Smooth muscle cell (in vitro differentiated cells): ENCODE measurements around the gene ZNF648. TPM values are rescaled to one million over a fixed set of nuclear protein-coding genes. Genes with fewer than 3 reads are reported as not detected.
"Not testable (repeated sequence)": the region's sequence is repeated elsewhere in the genome, so short reads cannot be mapped to it uniquely, and the experiment has no call there.

ENCODE experiments used
- DNase-seq: peaks from one replicate; lab custom pipeline; 2025; ENCODE audit not compliant: unreplicated experiment; lab: John Stamatoyannopoulos, UW
- H2AFZ ChIP-seq: fragments of 200-600 bp; sonication (generic); 2 replicates; pipeline ENCODE4 v1.6.0; 2016; ENCODE audit warnings: antibody characterized with exemption, low read depth, mild to moderate bottlenecking
- H3F3A ChIP-seq: fragments of 200-600 bp; sonication (generic); 2 replicates; pipeline ENCODE4 v1.6.0; 2017; ENCODE audit warnings: antibody characterized with exemption, low read depth
- H3K27ac ChIP-seq: fragments of 200-600 bp; sonication (generic); 2 replicates; pipeline ENCODE4 v1.5.1; 2016; ENCODE audit warnings: low read depth, mild to moderate bottlenecking
- H3K27me3 ChIP-seq: fragments of 200-600 bp; sonication (generic); 2 replicates; pipeline ENCODE4 v1.6.1; 2016; ENCODE audit warnings: low read depth, mild to moderate bottlenecking
- H3K36me3 ChIP-seq: fragments of 200-600 bp; sonication (generic); 2 replicates; pipeline ENCODE4 v1.5.1; 2016; ENCODE audit warnings: low read depth
- H3K4me1 ChIP-seq: fragments of 200-600 bp; sonication (generic); 2 replicates; pipeline ENCODE4 v1.5.1; 2016; ENCODE audit warnings: low read depth
- H3K4me2 ChIP-seq: fragments of 200-600 bp; sonication (generic); 2 replicates; pipeline ENCODE4 v1.6.0; 2016; ENCODE audit warnings: mild to moderate bottlenecking
- H3K4me3 ChIP-seq: fragments of 200-600 bp; sonication (generic); 2 replicates; pipeline ENCODE4 v1.5.1; 2016; ENCODE audit warnings: mild to moderate bottlenecking
- H3K79me2 ChIP-seq: fragments of 200-600 bp; sonication (generic); 2 replicates; pipeline ENCODE4 v1.6.0; 2016; ENCODE audit warnings: low read depth, mild to moderate bottlenecking
- H3K9ac ChIP-seq: fragments of 200-600 bp; sonication (generic); 2 replicates; pipeline ENCODE4 v1.6.0; 2016; ENCODE audit warnings: low read depth
- H3K9me3 ChIP-seq: fragments of 200-600 bp; sonication (generic); replicated peaks from 2 replicates; pipeline ENCODE4 v1.5.1; 2016; ENCODE audit warnings: low read depth
- H4K20me1 ChIP-seq: fragments of 200-600 bp; sonication (generic); 2 replicates; pipeline ENCODE4 v1.6.0; 2016; ENCODE audit warnings: low read depth
- WGBS: methylation state at CpG from one replicate; pipeline ENCODE4 v1.1.7; 2016; ENCODE audit warnings: low lambda C conversion rate; 5-methylcytosine and 5-hydroxymethylcytosine counted together
- polyA plus RNA-seq: library from polyadenylated mRNA; unstranded; fragments of >200 nt; fragmentation: Nextera tagmentation; extraction: Ambion mirVana; gene quantifications from 2 replicates; pipeline ENCODE4 v1.2.1, GENCODE V29; 2016
- total RNA-seq: library from RNA; depleted of rRNA; stranded (reverse); fragments of >200 nt; gene quantifications from 2 replicates; pipeline ENCODE4 v1.2.3, GENCODE V29; 2014
- TF ChIP-seq, protein P1 (sequence below): fragments of 200-600 bp; sonication (generic); IDR thresholded peaks from 2 replicates; pipeline ENCODE4 v1.5.1; 2017; ENCODE audit warnings: borderline replicate concordance, mild to moderate bottlenecking, antibody characterized with exemption; ENCODE audit not compliant: insufficient read depth, poor library complexity, severe bottlenecking

ZNF648 gene
- total and polyA plus RNA-seq, 2 experiments from 2014 or later = not detected

GRCh38 chr1:182095946-182096345 lies 34.4 kb upstream of the ZNF648 start:
- Histone ChIP-seq H3K9me3 (peaks cover 3% of the 10 kb centered on the region), H3K79me2 (no peaks in the 10 kb centered on the region), H3K36me3 (no peaks in the 10 kb centered on the region), H3K4me2 (no peak overlapping the region), H2AFZ (no peak overlapping the region), H3K4me3 (no peak overlapping the region), H3K27me3 (no peaks in the 10 kb centered on the region), H3F3A (no peaks in the 10 kb centered on the region), H3K4me1 (peaks cover 7% of the 10 kb centered on the region), H4K20me1 (no peaks in the 10 kb centered on the region), H3K9ac (no peak overlapping the region), H3K27ac (no peak overlapping the region)
- DNase-seq = no peak
- TF ChIP-seq, protein P1, sequence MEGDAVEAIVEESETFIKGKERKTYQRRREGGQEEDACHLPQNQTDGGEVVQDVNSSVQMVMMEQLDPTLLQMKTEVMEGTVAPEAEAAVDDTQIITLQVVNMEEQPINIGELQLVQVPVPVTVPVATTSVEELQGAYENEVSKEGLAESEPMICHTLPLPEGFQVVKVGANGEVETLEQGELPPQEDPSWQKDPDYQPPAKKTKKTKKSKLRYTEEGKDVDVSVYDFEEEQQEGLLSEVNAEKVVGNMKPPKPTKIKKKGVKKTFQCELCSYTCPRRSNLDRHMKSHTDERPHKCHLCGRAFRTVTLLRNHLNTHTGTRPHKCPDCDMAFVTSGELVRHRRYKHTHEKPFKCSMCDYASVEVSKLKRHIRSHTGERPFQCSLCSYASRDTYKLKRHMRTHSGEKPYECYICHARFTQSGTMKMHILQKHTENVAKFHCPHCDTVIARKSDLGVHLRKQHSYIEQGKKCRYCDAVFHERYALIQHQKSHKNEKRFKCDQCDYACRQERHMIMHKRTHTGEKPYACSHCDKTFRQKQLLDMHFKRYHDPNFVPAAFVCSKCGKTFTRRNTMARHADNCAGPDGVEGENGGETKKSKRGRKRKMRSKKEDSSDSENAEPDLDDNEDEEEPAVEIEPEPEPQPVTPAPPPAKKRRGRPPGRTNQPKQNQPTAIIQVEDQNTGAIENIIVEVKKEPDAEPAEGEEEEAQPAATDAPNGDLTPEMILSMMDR = no peak
- 77% methylated on average over 2 of the region's 2 CpGs for WGBS

- not testable (repeated sequence) for H3K4me1 ChIP-seq, DNase-seq, H3K79me2 ChIP-seq, H3F3A ChIP-seq, H2AFZ ChIP-seq, H3K4me2 ChIP-seq, H3K27ac ChIP-seq, H3K27me3 ChIP-seq, H3K9me3 ChIP-seq, H4K20me1 ChIP-seq, H3K9ac ChIP-seq, H3K4me3 ChIP-seq, H3K36me3 ChIP-seq
- 81% methylated on average over 5 of the region's 5 CpGs for WGBS
These were observed 33.0 kb upstream of the ZNF648 start for GRCh38 chr1:182094514-182095005.

DNA sequence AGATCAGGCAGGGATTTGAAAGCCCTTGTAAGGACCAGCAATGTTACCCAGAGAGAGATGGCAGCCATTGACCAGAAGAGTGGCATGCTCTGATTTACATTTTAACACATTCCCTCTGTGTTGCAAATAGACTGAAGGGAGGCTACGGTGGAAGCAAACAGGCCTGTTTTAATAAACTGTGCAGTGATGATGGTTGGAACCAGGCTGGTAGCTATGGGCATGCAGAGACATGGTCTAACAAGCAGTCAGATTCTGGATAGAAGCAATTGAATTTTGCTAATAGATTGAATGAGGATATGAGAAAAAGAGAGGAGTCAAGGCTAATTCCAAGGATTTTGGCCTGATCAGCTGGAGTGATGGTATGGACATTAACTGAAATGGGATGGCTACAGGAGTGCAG lies 32.3 kb upstream of the ZNF648 start:
- Histone ChIP-seq H3K4me3 (no peak overlapping the region), H3K27ac (no peak overlapping the region), H4K20me1 (no peaks in the 10 kb centered on the region), H3K79me2 (no peaks in the 10 kb centered on the region), H3K36me3 (no peaks in the 10 kb centered on the region), H3K4me2 (no peak overlapping the region), H3K27me3 (no peaks in the 10 kb centered on the region), H2AFZ (no peak overlapping the region), H3K9me3 (no peaks in the 10 kb centered on the region), H3K9ac (no peak overlapping the region), H3F3A (no peaks in the 10 kb centered on the region), H3K4me1 (no peaks in the 10 kb centered on the region)
- TF ChIP-seq, protein P1 = no peak
- 83% methylated on average over 1 of the region's 1 CpG for WGBS
- DNase-seq = no peak

- no peaks in the 10 kb centered on the region for H4K20me1 ChIP-seq
- H2AFZ ChIP-seq = no peak overlapping the region
- no peak for DNase-seq
- H3K27ac ChIP-seq = no peak overlapping the region
- no peak overlapping the region for H3K9ac ChIP-seq
- H3K79me2 ChIP-seq = no peaks in the 10 kb centered on the region
- no peak overlapping the region for H3K4me2 ChIP-seq
- no peaks in the 10 kb centered on the region for H3K4me1 ChIP-seq
- no peaks in the 10 kb centered on the region for H3K36me3 ChIP-seq
- 84% methylated on average over 5 of the region's 5 CpGs for WGBS
- no peak overlapping the region for H3K4me3 ChIP-seq
- H3K27me3 ChIP-seq = no peaks in the 10 kb centered on the region
- H3K9me3 ChIP-seq = no peaks in the 10 kb centered on the region
- H3F3A ChIP-seq = no peaks in the 10 kb centered on the region
- TF ChIP-seq, protein P1 = no peak
These were observed 30.8 kb upstream of the ZNF648 start for GRCh38 chr1:182092336-182092735.
